H1 (cell line): ENCODE data around the gene TWIST2. TPM values are rescaled to one million over a fixed set of nuclear protein-coding genes. Genes with fewer than 3 reads are reported as not detected.

Source experiments
- SAP30 ChIP-seq: fragments of 300-600 bp; sonication (generic); IDR thresholded peaks from 2 replicates; pipeline ENCODE4 v1.7.1; 2012; ENCODE audit warnings: low read length, moderate library complexity, mild to moderate bottlenecking, inconsistent platforms; ENCODE audit not compliant: insufficient read depth, insufficient replicate concordance
- ZNF274 ChIP-seq: IDR thresholded peaks from 2 replicates; pipeline ENCODE4 v1.7.0; 2012; ENCODE audit warnings: low read length, borderline replicate concordance; ENCODE audit errors: extremely low read depth
- polyA plus RNA-seq, 7 experiments: library from polyadenylated mRNA; depleted of rRNA in 3 of 7; stranded (reverse) in 5 of 7; unstranded in 2 of 7; fragments of >200 nt in 5 of 7; fragments of 200-250 nt in 2 of 7; gene quantifications; 1 replicate in 5 of 7; 2 replicates in 1 of 7; 4 replicates in 1 of 7; pipeline versions ENCODE4 v1.2.1 to v1.2.3, GENCODE V29; 2011 to 2013; ENCODE audit warnings: missing spikeins in 2 of 7, mixed read lengths in 2 of 7
- total RNA-seq: library from RNA; stranded (reverse); fragmentation: NEBNext Ultra II Directional; extraction: Animal tissue kit (Norgen Biotek cat#: 25700); gene quantifications from 2 replicates; pipeline ENCODE4 v1.2.1, GENCODE V29; 2021
- TF ChIP-seq, protein P1 (sequence below): IDR thresholded peaks from 2 replicates; pipeline ENCODE4 v1.6.1; 2011; ENCODE audit warnings: low read depth, mild to moderate bottlenecking, low read length; ENCODE audit not compliant: insufficient read depth

The TWIST2 gene
- total and polyA plus RNA-seq, 2 of the 8 experiments (the other 6 are each of a cell fraction or from before 2014, with no cell fraction given): 2.6 to 4.3 TPM

DNA sequence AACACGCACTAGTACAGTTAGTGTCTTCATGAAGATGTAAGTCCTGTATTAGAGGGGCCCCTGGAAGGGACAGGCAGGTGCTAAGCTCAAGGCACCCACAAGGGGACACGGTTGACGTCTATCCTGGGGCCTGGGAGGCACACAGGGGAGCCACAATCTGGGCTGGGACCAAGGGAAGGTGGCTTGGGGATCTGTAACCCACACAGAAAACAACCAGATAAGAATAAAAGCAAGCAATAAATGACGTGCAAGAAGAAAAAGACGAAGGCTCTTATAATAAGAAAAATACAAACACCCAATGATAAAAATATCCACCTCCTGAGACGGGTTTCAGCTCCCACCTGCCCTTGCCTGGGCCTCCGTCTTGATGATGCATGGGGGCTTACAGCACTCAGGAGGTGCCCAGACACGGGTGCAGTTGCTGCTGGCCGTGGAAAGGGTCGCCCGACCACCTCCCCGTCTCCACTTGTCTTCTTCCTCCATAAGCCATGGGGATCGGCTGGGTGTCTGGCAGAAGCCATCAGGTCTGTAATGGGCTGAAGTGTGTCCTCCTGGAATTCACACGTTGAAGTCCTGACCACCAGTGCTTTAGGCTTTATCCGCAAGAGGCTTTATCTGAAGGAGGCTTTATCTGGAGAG is 73.9 kb downstream of the TWIST2 start (continued):
- TF ChIP-seq ZNF274 (no peak), SAP30 (no peak)
- TF ChIP-seq, protein P1, sequence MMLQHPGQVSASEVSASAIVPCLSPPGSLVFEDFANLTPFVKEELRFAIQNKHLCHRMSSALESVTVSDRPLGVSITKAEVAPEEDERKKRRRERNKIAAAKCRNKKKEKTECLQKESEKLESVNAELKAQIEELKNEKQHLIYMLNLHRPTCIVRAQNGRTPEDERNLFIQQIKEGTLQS: no peak
